H1 (cell line): ENCODE results near the gene PRLHR. TPM values are rescaled to one million over a fixed set of nuclear protein-coding genes. Genes with fewer than 3 reads are reported as not detected.

Experiments used
- CTCF ChIA-PET: fragments of 300-600 bp; sonication (Branson Sonifier 250); formaldehyde crosslinking; loops from one replicate; lab custom pipeline; 2021; ENCODE audit not compliant: partially characterized antibody; lab: Charles Lee
- POLR2A ChIA-PET: fragments of 300-600 bp; sonication (Branson Sonifier 250); formaldehyde crosslinking; loops from one replicate; lab custom pipeline; 2021; ENCODE audit warnings: inconsistent platforms; ENCODE audit not compliant: partially characterized antibody; lab: Charles Lee
- DNase-seq, 2 experiments: peaks; one replicate each; pipeline versions ENCODE4 v3.0.0 to v3.0.0-alpha.2; 2010 to 2022; ENCODE audit warnings: low spot score in 2 of 2, low read depth in 1 of 2, mixed read lengths in 1 of 2
- FAIRE-seq: peaks from 2 replicates; lab custom pipeline; 2011; peaks lifted over from hg19 to GRCh38; lab: Jason Lieb, UNC
- H2AFZ ChIP-seq: 2 replicates; pipeline ENCODE4 v1.8.1; 2012; ENCODE audit warnings: low read length, inconsistent platforms
- H2AK5ac ChIP-seq: 2 replicates; pipeline ENCODE4 v1.6.1; 2013; ENCODE audit warnings: low read depth, low read length
- H2BK120ac ChIP-seq: replicated peaks from 2 replicates; pipeline ENCODE3; 2013; ENCODE audit warnings: low read depth, low read length, inconsistent platforms
- H2BK12ac ChIP-seq: 2 replicates; pipeline ENCODE4 v1.6.1; 2013; ENCODE audit warnings: low read depth, low read length
- H2BK15ac ChIP-seq: 2 replicates; pipeline ENCODE4 v1.6.1; 2013; ENCODE audit warnings: low read length
- H2BK20ac ChIP-seq: 2 replicates; pipeline ENCODE4 v1.6.1; 2013; ENCODE audit warnings: low read length
- H2BK5ac ChIP-seq: 2 replicates; pipeline ENCODE4 v1.6.1; 2013; ENCODE audit warnings: low read depth, low read length
- H3K14ac ChIP-seq: 2 replicates; pipeline ENCODE4 v1.6.1; 2013; ENCODE audit warnings: inconsistent platforms; ENCODE audit not compliant: insufficient read length
- H3K18ac ChIP-seq: 2 replicates; pipeline ENCODE4 v1.6.1; 2013; ENCODE audit warnings: low read length; ENCODE audit errors: extremely low read depth
- H3K23ac ChIP-seq: 2 replicates; pipeline ENCODE4 v1.6.1; 2013; ENCODE audit warnings: inconsistent platforms; ENCODE audit not compliant: insufficient read length
- H3K23me2 ChIP-seq: 2 replicates; pipeline ENCODE4 v1.6.1; 2013; ENCODE audit warnings: low read depth, low read length
- H3K27ac ChIP-seq: 2 replicates; pipeline ENCODE4 v1.6.1; 2011; ENCODE audit warnings: low read depth, low read length, inconsistent platforms
- H3K27me3 ChIP-seq, 4 experiments: replicated peaks in 1 of 4; 1 replicate in 1 of 4; 2 replicates in 3 of 4; pipeline versions ENCODE4 v1.6.1 to v1.8.1; 2011 to 2013; ENCODE audit warnings: low read length in 3 of 4, mild to moderate bottlenecking in 3 of 4, inconsistent platforms in 2 of 4, mixed read lengths in 2 of 4, moderate library complexity in 1 of 4; ENCODE audit not compliant: control insufficient read depth in 3 of 4, insufficient read depth in 3 of 4; ENCODE audit errors: extremely low read depth in 1 of 4
- H3K36me3 ChIP-seq, 4 experiments: 2 replicates each; pipeline versions ENCODE4 v1.6.1 to v1.8.1; 2011 to 2013; ENCODE audit warnings: mild to moderate bottlenecking in 4 of 4, low read length in 3 of 4, moderate library complexity in 2 of 4, control low read depth in 1 of 4, inconsistent platforms in 1 of 4; ENCODE audit not compliant: insufficient read depth in 4 of 4, control insufficient read depth in 2 of 4
- H3K4ac ChIP-seq: replicated peaks from 2 replicates; pipeline ENCODE3; 2013; ENCODE audit warnings: low read length, low read depth, mixed read lengths, inconsistent platforms; ENCODE audit not compliant: insufficient read length
- H3K4me1 ChIP-seq, 4 experiments: replicated peaks in 1 of 4; 1 replicate in 1 of 4; 2 replicates in 3 of 4; pipeline versions ENCODE4 v1.6.1 to v1.8.1; 2011 to 2013; ENCODE audit warnings: low read length in 3 of 4, inconsistent platforms in 2 of 4, mixed read lengths in 1 of 4; ENCODE audit not compliant: insufficient read depth in 4 of 4, control insufficient read depth in 3 of 4
- H3K4me2 ChIP-seq, 2 experiments: 2 replicates each; pipeline versions ENCODE4 v1.6.1 to v1.8.1; 2011 to 2013; ENCODE audit warnings: low read depth in 2 of 2, low read length in 2 of 2, control low read depth in 1 of 2, inconsistent platforms in 1 of 2, mild to moderate bottlenecking in 1 of 2; ENCODE audit not compliant: insufficient read depth in 1 of 2
- H3K4me3 ChIP-seq, 4 experiments: fragments of 200-600, 300-600 bp in 1 of 4; sonication (generic), shearing (Covaris generic), sonication (Bioruptor Twin) in 1 of 4; 2 replicates each; pipeline versions ENCODE4 v1.5.1 to v1.8.1; 2011 to 2016; ENCODE audit warnings: low read length in 4 of 4, low read depth in 3 of 4, control low read depth in 2 of 4, inconsistent platforms in 2 of 4, mild to moderate bottlenecking in 2 of 4, mixed read lengths in 1 of 4, moderate library complexity in 1 of 4; ENCODE audit not compliant: insufficient read depth in 2 of 4; ENCODE audit errors: extremely low read depth in 1 of 4
- H3K56ac ChIP-seq: replicated peaks from 2 replicates; pipeline ENCODE3; 2013; ENCODE audit warnings: low read depth, mild to moderate bottlenecking, mixed read lengths, low read length, inconsistent platforms; ENCODE audit not compliant: insufficient read length
- H3K79me1 ChIP-seq: 2 replicates; pipeline ENCODE4 v1.6.1; 2013; ENCODE audit warnings: low read depth, low read length, control low read depth
- H3K79me2 ChIP-seq, 2 experiments: 2 replicates each; pipeline versions ENCODE4 v1.6.1 to v1.8.1; 2012 to 2013; ENCODE audit warnings: low read length in 2 of 2, mild to moderate bottlenecking in 2 of 2, inconsistent platforms in 1 of 2; ENCODE audit not compliant: insufficient read depth in 2 of 2, control insufficient read depth in 1 of 2
- H3K9ac ChIP-seq, 4 experiments: replicated peaks in 1 of 4; 1 replicate in 1 of 4; 2 replicates in 3 of 4; pipeline versions ENCODE4 v1.6.1 to v1.8.1; 2011 to 2013; ENCODE audit warnings: low read depth in 3 of 4, low read length in 3 of 4, control low read depth in 2 of 4, mild to moderate bottlenecking in 2 of 4, moderate library complexity in 2 of 4, inconsistent platforms in 1 of 4; ENCODE audit errors: extremely low read depth in 1 of 4
- H3K9me3 ChIP-seq, 2 experiments: 2 replicates each; pipeline versions ENCODE4 v1.6.1 to v1.8.1; 2012 to 2013; ENCODE audit warnings: mild to moderate bottlenecking in 2 of 2, moderate library complexity in 2 of 2, control low read depth in 1 of 2, inconsistent platforms in 1 of 2, low read depth in 1 of 2, low read length in 1 of 2, mixed read lengths in 1 of 2; ENCODE audit not compliant: insufficient read depth in 2 of 2
- H4K20me1 ChIP-seq, 2 experiments: replicated peaks in 1 of 2; 2 replicates each; pipeline versions ENCODE3 to v1.8.1; 2011 to 2013; ENCODE audit warnings: inconsistent platforms in 2 of 2, low read length in 2 of 2, mild to moderate bottlenecking in 1 of 2; ENCODE audit not compliant: insufficient read depth in 2 of 2, control insufficient read depth in 1 of 2
- H4K5ac ChIP-seq: 2 replicates; pipeline ENCODE4 v1.6.1; 2013; ENCODE audit warnings: low read length, low read depth, mixed read lengths, inconsistent platforms; ENCODE audit not compliant: insufficient read length
- H4K8ac ChIP-seq: 2 replicates; pipeline ENCODE4 v1.8.0; 2013; ENCODE audit warnings: mild to moderate bottlenecking, moderate library complexity, low read length, inconsistent platforms; ENCODE audit not compliant: insufficient read depth; ENCODE audit errors: extremely low read depth
- H4K91ac ChIP-seq: replicated peaks from 2 replicates; pipeline ENCODE3; 2013; ENCODE audit warnings: low read length, mixed read lengths, inconsistent platforms; ENCODE audit not compliant: insufficient read length
- CBX8 ChIP-seq: fragments of 300-800, 300-1000 bp; sonication (generic); IDR thresholded peaks from 2 replicates; pipeline ENCODE4 v1.7.1; 2016; ENCODE audit warnings: low read depth, low read length, borderline replicate concordance
- CHD2 ChIP-seq: IDR thresholded peaks from 2 replicates; pipeline ENCODE4 v1.6.1; 2012; ENCODE audit warnings: low read length, improper control_type of control experiment
- CTCF ChIP-seq, 3 experiments: IDR thresholded peaks; 1 replicate in 2 of 3; 2 replicates in 1 of 3; pipeline versions ENCODE4 v1.5.1 to v1.6.1; 2011; ENCODE audit warnings: low read length in 3 of 3, mild to moderate bottlenecking in 3 of 3, inconsistent platforms in 2 of 3, low read depth in 1 of 3, moderate library complexity in 1 of 3; ENCODE audit not compliant: insufficient read depth in 1 of 3; ENCODE audit errors: control extremely low read depth in 1 of 3
- EP300 ChIP-seq, 2 experiments: IDR thresholded peaks; 1 replicate in 1 of 2; 2 replicates in 1 of 2; pipeline ENCODE4 v1.6.1; 2011 to 2012; ENCODE audit warnings: low read depth in 2 of 2, low read length in 2 of 2, mild to moderate bottlenecking in 2 of 2, borderline replicate concordance in 1 of 2, inconsistent platforms in 1 of 2, moderate library complexity in 1 of 2
- HDAC2 ChIP-seq, 2 experiments: fragments of 300-600 bp in 1 of 2; sonication (generic) in 1 of 2; IDR thresholded peaks; 2 replicates each; pipeline ENCODE4 v1.6.1; 2011 to 2012; ENCODE audit warnings: low read depth in 2 of 2, low read length in 2 of 2, mild to moderate bottlenecking in 2 of 2, moderate library complexity in 2 of 2, borderline replicate concordance in 1 of 2, inconsistent platforms in 1 of 2
- JUND ChIP-seq: IDR thresholded peaks from 2 replicates; pipeline ENCODE4 v1.6.1; 2011; ENCODE audit warnings: mild to moderate bottlenecking, improper control_type of control experiment, low read length
- KDM1A ChIP-seq: fragments of 200-600, 300-600 bp; sonication (generic); IDR thresholded peaks from 2 replicates; pipeline ENCODE4 v1.7.1; 2016; ENCODE audit warnings: mild to moderate bottlenecking, low read length, borderline replicate concordance
- SUZ12 ChIP-seq: fragments of 200-600 bp; sonication (generic); IDR thresholded peaks from 2 replicates; pipeline ENCODE4 v1.6.1; 2012; ENCODE audit warnings: mild to moderate bottlenecking, inconsistent platforms, low read length, moderate library complexity, mixed read lengths
- TBP ChIP-seq: IDR thresholded peaks from 2 replicates; pipeline ENCODE4 v1.6.1; 2011; ENCODE audit warnings: low read depth, low read length, improper control_type of control experiment
- ZNF274 ChIP-seq: IDR thresholded peaks from 2 replicates; pipeline ENCODE4 v1.7.0; 2012; ENCODE audit warnings: low read length, borderline replicate concordance; ENCODE audit errors: extremely low read depth
- WGBS, 2 experiments: shearing (Covaris generic) in 1 of 2; methylation state at CpG; one replicate each; pipeline versions ENCODE4 v1.1.6 to v1.1.7; 2013 to 2015; ENCODE audit warnings: low lambda C conversion rate in 2 of 2, mixed read lengths in 2 of 2, inconsistent platforms in 1 of 2, low coverage in 1 of 2, missing lambda C conversion rate in 1 of 2; ENCODE audit not compliant: insufficient replicate concordance in 2 of 2, insufficient coverage in 1 of 2, insufficient read length in 1 of 2; ENCODE audit errors: extremely low coverage in 1 of 2, missing lambda C conversion rate in 1 of 2; 5-methylcytosine and 5-hydroxymethylcytosine counted together
- polyA plus RNA-seq, 7 experiments: library from polyadenylated mRNA; depleted of rRNA in 3 of 7; stranded (reverse) in 5 of 7; unstranded in 2 of 7; fragments of >200 nt in 5 of 7; fragments of 200-250 nt in 2 of 7; gene quantifications; 1 replicate in 5 of 7; 2 replicates in 1 of 7; 4 replicates in 1 of 7; pipeline versions ENCODE4 v1.2.1 to v1.2.3, GENCODE V29; 2011 to 2013; ENCODE audit warnings: missing spikeins in 2 of 7, mixed read lengths in 2 of 7
- total RNA-seq: library from RNA; stranded (reverse); fragmentation: NEBNext Ultra II Directional; extraction: Animal tissue kit (Norgen Biotek cat#: 25700); gene quantifications from 2 replicates; pipeline ENCODE4 v1.2.1, GENCODE V29; 2021

The PRLHR gene
- total and polyA plus RNA-seq, 2 of the 8 experiments (the other 6 are each of a cell fraction or from before 2014, with no cell fraction given), result not detected

DNA sequence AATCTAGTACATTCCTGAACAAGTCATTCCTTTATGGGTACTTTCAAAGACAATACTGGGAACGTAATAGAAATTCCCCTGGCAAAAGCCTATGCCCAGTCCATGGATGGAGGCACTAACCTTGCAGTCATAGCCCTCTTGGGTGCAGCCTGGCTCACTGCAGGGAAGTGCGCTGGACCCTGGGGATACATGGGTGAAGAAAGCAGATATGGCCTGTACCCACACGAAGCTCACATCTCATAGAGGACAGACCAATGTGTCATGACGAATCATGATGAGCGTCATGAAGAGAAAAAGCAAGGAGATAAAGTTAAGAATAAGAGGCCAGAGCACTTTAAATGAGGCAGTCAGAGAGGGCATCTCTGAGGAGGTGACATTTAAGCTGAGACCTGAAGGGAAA lies 11.8 kb downstream of the PRLHR start:
- Histone ChIP-seq H4K8ac (no peak overlapping the region), H3K4me1 (no peaks in the 10 kb centered on the region), H3K27ac (no peak overlapping the region), H2BK20ac (no peak overlapping the region), H3K4me3 (no peak overlapping the region), H2BK15ac (no peak overlapping the region), H2AK5ac (no peak overlapping the region), H3K56ac (no peak overlapping the region), H2BK12ac (no peak overlapping the region), H2BK120ac (no peak overlapping the region), H4K91ac (no peak overlapping the region), H3K4ac (no peak overlapping the region), H3K4me2 (no peak overlapping the region), H3K27me3 (no peaks in the 10 kb centered on the region; a peak in 1 of 7 replicates), H4K20me1 (no peaks in the 10 kb centered on the region), H4K5ac (no peak overlapping the region), H2BK5ac (no peak overlapping the region), H3K9me3 (no peaks in the 10 kb centered on the region), H3K79me1 (no peaks in the 10 kb centered on the region), H3K36me3 (no peaks in the 10 kb centered on the region), H3K18ac (no peak overlapping the region), H3K23me2 (no peaks in the 10 kb centered on the region), H3K9ac (no peak overlapping the region), H3K23ac (no peak overlapping the region), H3K14ac (no peak overlapping the region), H2AFZ (no peak overlapping the region), H3K79me2 (no peaks in the 10 kb centered on the region)
- TF ChIP-seq HDAC2 (IDR thresholded peaks at IDR 0.05; ENCODE audit: borderline replicate concordance in 1 of 2, low read depth in 2 of 2, low read length in 2 of 2) (no peak), EP300 (IDR thresholded peaks at IDR 0.05; ENCODE audit: borderline replicate concordance in 1 of 2, low read depth in 2 of 2, low read length in 2 of 2) (no peak), ZNF274 (no peak), CHD2 (no peak), SUZ12 (no peak), CBX8 (no peak), JUND (no peak), KDM1A (no peak), CTCF (IDR thresholded peaks at IDR 0.05; ENCODE audit: control extremely low read depth in 1 of 3, insufficient read depth in 1 of 3, low read depth in 1 of 3, low read length in 3 of 3) (no peak), TBP (no peak)
- 93% methylated on average over 5 of the region's 5 CpGs; no CpG with 5 or more reads in 1 of the 2 experiments for WGBS, 2 experiments
- DNase-seq (no peak), FAIRE-seq (no peak)
- ChIA-PET CTCF (interaction anchor here (0.9 to 1.6 kb wide), 5 partner anchors 11 to 151 kb away, joined by 3 to 5 read pairs (median 4); no protein-coding TSS in a partner anchor), POLR2A (no interaction called here)
